CD14-positive monocyte (primary cell): ENCODE results near the gene OR51A4. TPM values are rescaled to one million over a fixed set of nuclear protein-coding genes. Genes with fewer than 3 reads are reported as not detected.
"Not testable (repeated sequence)": the region's sequence is repeated elsewhere in the genome, so short reads cannot be mapped to it uniquely, and the experiment has no call there.

Source experiments
- DNase-seq, 3 donors: peaks; one replicate each; pipeline ENCODE4 v3.0.0-alpha.2; 2011 to 2022
- H2AFZ ChIP-seq: 2 replicates; pipeline ENCODE4 v1.6.0; 2012; ENCODE audit warnings: mild to moderate bottlenecking, low read depth, low read length, inconsistent platforms; ENCODE audit not compliant: insufficient read depth, poor library complexity, severe bottlenecking
- H3K27ac ChIP-seq, 2 donors: 1 replicate in 1 of 2; 2 replicates in 1 of 2; pipeline ENCODE4 v1.5.1; 2012 to 2013; ENCODE audit warnings: low read length in 2 of 2, control low read depth in 1 of 2, inconsistent platforms in 1 of 2, low read depth in 1 of 2, mild to moderate bottlenecking in 1 of 2
- H3K27me3 ChIP-seq, 2 donors: one replicate each; pipeline versions ENCODE4 v1.6.0 to v1.6.1; 2011 to 2013; ENCODE audit warnings: low read length in 2 of 2; ENCODE audit not compliant: control insufficient read depth in 2 of 2, insufficient read depth in 2 of 2
- H3K36me3 ChIP-seq, 2 donors: replicated peaks in 1 of 2; 1 replicate in 1 of 2; 2 replicates in 1 of 2; pipeline versions ENCODE4 v1.5.1 to v1.6.1; 2012 to 2013; ENCODE audit warnings: low read length in 2 of 2, control low read depth in 1 of 2, inconsistent platforms in 1 of 2, mild to moderate bottlenecking in 1 of 2; ENCODE audit not compliant: insufficient read depth in 2 of 2, control insufficient read depth in 1 of 2
- H3K4me1 ChIP-seq, 2 donors: 1 replicate in 1 of 2; 2 replicates in 1 of 2; pipeline versions ENCODE4 v1.5.1 to v1.6.1; 2012 to 2013; ENCODE audit warnings: low read length in 2 of 2, control low read depth in 1 of 2, inconsistent platforms in 1 of 2, mild to moderate bottlenecking in 1 of 2, moderate library complexity in 1 of 2; ENCODE audit not compliant: insufficient read depth in 2 of 2, control insufficient read depth in 1 of 2
- H3K4me2 ChIP-seq: replicated peaks from 2 replicates; pipeline ENCODE3; 2012; ENCODE audit warnings: low read length, moderate library complexity, mild to moderate bottlenecking; ENCODE audit not compliant: poor library complexity, severe bottlenecking; ENCODE audit errors: extremely low read depth
- H3K4me3 ChIP-seq, 3 experiments: fragments of 200-600 bp in 1 of 3; sonication (generic) in 1 of 3; replicated peaks in 1 of 3; 1 replicate in 2 of 3; 2 replicates in 1 of 3; pipeline ENCODE4 v1.5.1; 2011 to 2013; ENCODE audit warnings: low read length in 3 of 3, mild to moderate bottlenecking in 3 of 3, control low read depth in 2 of 3, low read depth in 2 of 3, inconsistent platforms in 1 of 3, moderate library complexity in 1 of 3
- H3K79me2 ChIP-seq: 2 replicates; pipeline ENCODE4 v1.6.0; 2012; ENCODE audit warnings: mild to moderate bottlenecking, control low read depth, inconsistent platforms, low read length, moderate library complexity; ENCODE audit not compliant: insufficient read depth
- H3K9ac ChIP-seq: 2 replicates; pipeline ENCODE4 v1.6.0; 2017; ENCODE audit warnings: low read length, mild to moderate bottlenecking; ENCODE audit not compliant: insufficient read depth, poor library complexity, severe bottlenecking
- H3K9me3 ChIP-seq, 2 donors: replicated peaks in 1 of 2; 1 replicate in 1 of 2; 2 replicates in 1 of 2; pipeline versions ENCODE4 v1.5.1 to v1.6.1; 2012 to 2013; ENCODE audit warnings: low read length in 2 of 2, control low read depth in 1 of 2; ENCODE audit not compliant: control insufficient read depth in 1 of 2, insufficient read depth in 1 of 2
- H4K20me1 ChIP-seq: 2 replicates; pipeline ENCODE4 v1.6.0; 2012; ENCODE audit warnings: mild to moderate bottlenecking, low read length, control low read depth, moderate library complexity; ENCODE audit not compliant: insufficient read depth
- H3K27ac Mint-ChIP-seq, 7 donors: one replicate each; pipeline ENCODE4 v1.8.0; 2020; ENCODE audit warnings: mild to moderate bottlenecking in 7 of 7, mixed read lengths in 7 of 7, moderate library complexity in 6 of 7, inconsistent platforms in 2 of 7
- H3K27me3 Mint-ChIP-seq, 3 donors: one replicate each; pipeline ENCODE4 v1.8.0; 2021 to 2022; ENCODE audit warnings: low read depth in 3 of 3, mild to moderate bottlenecking in 3 of 3, mixed read lengths in 3 of 3, moderate library complexity in 3 of 3, inconsistent platforms in 1 of 3
- H3K36me3 Mint-ChIP-seq, 2 donors: one replicate each; pipeline ENCODE4 v1.8.0; 2020; ENCODE audit warnings: mixed read lengths in 2 of 2, inconsistent platforms in 1 of 2, mild to moderate bottlenecking in 1 of 2
- H3K4me1 Mint-ChIP-seq: one replicate; pipeline ENCODE4 v1.8.0; 2020; ENCODE audit warnings: mild to moderate bottlenecking, mixed read lengths
- H3K4me3 Mint-ChIP-seq, 2 donors: one replicate each; pipeline ENCODE4 v1.8.0; 2020; ENCODE audit warnings: mild to moderate bottlenecking in 2 of 2, mixed read lengths in 2 of 2, moderate library complexity in 1 of 2
- H3K9me3 Mint-ChIP-seq, 7 donors: one replicate each; pipeline ENCODE4 v1.8.0; 2020 to 2022; ENCODE audit warnings: mixed read lengths in 7 of 7, mild to moderate bottlenecking in 6 of 7, moderate library complexity in 6 of 7, inconsistent platforms in 2 of 7
- CTCF ChIP-seq: fragments of 200-600 bp; IDR thresholded peaks from one replicate; pipeline ENCODE4 v1.8.0; 2022; ENCODE audit warnings: antibody characterized with exemption, mild to moderate bottlenecking
- WGBS: methylation state at CpG from one replicate; pipeline ENCODE4 v1.1.5; 2013; ENCODE audit warnings: missing lambda C conversion rate; ENCODE audit not compliant: insufficient coverage; 5-methylcytosine and 5-hydroxymethylcytosine counted together
- intact Hi-C, 2 donors: fragments of 100-400 bp; cut with micrococcal nuclease; formaldehyde crosslinking; loops; one replicate each; pipeline versions ENCODE4 v1.15.0 to v1.15.1; 2023
- polyA plus RNA-seq, 3 donors: library from polyadenylated mRNA; depleted of rRNA in 1 of 3; unstranded in 2 of 3; stranded (reverse) in 1 of 3; fragments of 300-500 nt in 2 of 3; fragments of >200 nt in 1 of 3; fragmentation: Illumina TruSeq in 2 of 3; gene quantifications; 1 replicate in 2 of 3; 2 replicates in 1 of 3; pipeline ENCODE4 v1.2.3, GENCODE V29; 2012 to 2021

The OR51A4 gene
- polyA plus RNA-seq, 3 donors, result not detected

GRCh38 chr11:4960877-4961276 lies 13.5 kb upstream of the OR51A4 start:
- H3K36me3 ChIP-seq, result no peaks in the 10 kb centered on the region
- no peaks in the 10 kb centered on the region for H3K9me3 ChIP-seq
- peaks cover 0 to 2% (median 0%) of the 10 kb centered on the region in 3 donors for H3K27me3 Mint-ChIP-seq
- no peak for DNase-seq
- H4K20me1 ChIP-seq, result no peaks in the 10 kb centered on the region
- H3K9me3 Mint-ChIP-seq, result peaks cover 0 to 4% (median 0%) of the 10 kb centered on the region in 7 donors
- H3K27ac Mint-ChIP-seq, result no peak overlapping the region
- WGBS, result no CpG with 5 or more reads among the region's 3 CpGs
- H3K4me2 ChIP-seq, result no peak overlapping the region
- no peak overlapping the region for H3K9ac ChIP-seq
- no peaks in the 10 kb centered on the region for H3K79me2 ChIP-seq
- intact Hi-C loops, result no loop called here
- H3K4me1 Mint-ChIP-seq, result no peaks in the 10 kb centered on the region
- H3K4me3 ChIP-seq, result no peak overlapping the region
- no peaks in the 10 kb centered on the region for H3K4me1 ChIP-seq
- no peak for TF ChIP-seq CTCF
- H3K27me3 ChIP-seq, result no peaks in the 10 kb centered on the region
- no peak overlapping the region for H3K27ac ChIP-seq
- H2AFZ ChIP-seq, result no peak overlapping the region
- no peak overlapping the region for H3K4me3 Mint-ChIP-seq
- H3K36me3 Mint-ChIP-seq, result no peaks in the 10 kb centered on the region

- Histone ChIP-seq H3K27ac (no peak overlapping the region), H2AFZ (no peak overlapping the region), H4K20me1 (no peaks in the 10 kb centered on the region), H3K79me2 (no peaks in the 10 kb centered on the region), H3K4me1 (no peaks in the 10 kb centered on the region), H3K9ac (no peak overlapping the region), H3K27me3 (no peaks in the 10 kb centered on the region), H3K36me3 (no peaks in the 10 kb centered on the region), H3K4me3 (no peak overlapping the region), H3K4me2 (no peak overlapping the region), H3K9me3 (no peaks in the 10 kb centered on the region)
- DNase-seq, result no peak
- H3K27me3 Mint-ChIP-seq, result no peaks in the 10 kb centered on the region
- 100% methylated on average over 1 of the region's 4 CpGs for WGBS
- no peak for TF ChIP-seq CTCF
- no peak overlapping the region for H3K4me3 Mint-ChIP-seq
- H3K9me3 Mint-ChIP-seq, result peaks cover 0 to 4% (median 0%) of the 10 kb centered on the region in 7 donors
- intact Hi-C loops, result no loop called here
- H3K36me3 Mint-ChIP-seq, result no peaks in the 10 kb centered on the region
- no peaks in the 10 kb centered on the region for H3K4me1 Mint-ChIP-seq
- no peak overlapping the region for H3K27ac Mint-ChIP-seq
Observed at GRCh38 chr11:4957396-4957795, 10.0 kb upstream of the OR51A4 start.

- H3K9me3 ChIP-seq, H3K27me3 ChIP-seq, H3K79me2 ChIP-seq, DNase-seq, H3K27ac Mint-ChIP-seq, H3K27me3 Mint-ChIP-seq, H3K4me1 ChIP-seq, H3K4me3 Mint-ChIP-seq, intact Hi-C loops, H3K9me3 Mint-ChIP-seq, H3K4me2 ChIP-seq, H3K27ac ChIP-seq, H4K20me1 ChIP-seq, H3K9ac ChIP-seq, H3K4me1 Mint-ChIP-seq, H3K36me3 ChIP-seq, H2AFZ ChIP-seq, H3K4me3 ChIP-seq, H3K36me3 Mint-ChIP-seq: not testable (repeated sequence)
- WGBS, result no CpG with 5 or more reads among the region's 2 CpGs
Observed at GRCh38 chr11:4955613-4956012, 8.2 kb upstream of the OR51A4 start, which contains the start of gene OR51A2. TSS of gene OR51A2 (minus strand) at chr11:4955713. CDS start at chr11:4955713, 0 bp downstream.
